ENCODE data around the gene COL4A5.

Gene COL4A5

DNA sequence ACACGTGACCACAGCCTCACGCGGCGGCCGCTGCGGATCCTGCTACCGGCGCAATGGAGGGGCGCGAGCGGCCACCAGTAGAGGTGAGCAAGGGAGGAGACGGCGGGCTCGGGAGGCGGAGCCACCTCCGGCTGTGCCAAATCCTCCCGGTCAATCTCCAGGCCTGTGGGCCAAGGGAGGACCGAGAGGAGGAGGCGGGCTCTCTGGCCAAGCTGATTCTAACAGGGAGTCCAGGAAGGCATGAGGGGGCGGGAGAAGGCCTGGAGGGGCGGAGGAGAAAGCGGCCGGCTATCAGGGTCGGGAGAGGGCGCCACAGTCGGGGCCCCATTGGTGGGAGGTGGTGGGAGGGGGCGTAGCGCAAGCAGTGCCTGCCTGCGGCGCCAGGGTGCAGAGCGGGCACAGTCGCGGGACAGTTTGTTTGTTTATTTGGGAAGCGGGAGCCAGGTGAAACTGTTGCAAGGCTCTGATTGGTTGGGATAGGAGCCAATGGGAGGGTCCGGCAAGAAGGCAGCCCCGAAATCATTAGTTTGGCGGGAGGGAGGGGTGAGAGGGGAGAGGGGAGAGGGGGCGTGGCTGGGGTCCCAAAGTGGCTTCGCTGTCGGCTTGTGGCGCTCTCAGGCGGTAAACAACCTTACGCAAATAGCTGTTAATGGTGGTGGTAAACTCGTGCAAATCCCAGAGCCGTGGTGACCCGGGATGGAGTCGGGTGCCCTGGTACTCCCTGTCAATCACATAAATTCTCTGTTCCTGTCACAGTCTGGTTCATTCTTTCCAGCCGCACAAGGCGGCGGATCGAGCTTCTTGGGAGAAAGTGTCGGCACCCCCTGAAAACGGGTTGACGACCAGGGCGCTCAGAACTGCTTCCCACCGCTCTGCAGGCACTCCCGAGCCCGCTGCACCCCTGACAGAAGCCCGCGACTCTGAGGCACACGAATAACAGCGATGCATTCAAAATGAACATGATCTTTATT, 297.2 kb downstream of the COL4A5 start, which contains the start of gene IRS4:
TSS of gene IRS4 (minus strand) at position 55 of the 971 bp plus-strand sequence.
- FAIRE-seq (no peak), DNase-seq (ENCODE audit: insufficient read length, low spot score) (no peak)
- TF ChIP-seq, protein P1, sequence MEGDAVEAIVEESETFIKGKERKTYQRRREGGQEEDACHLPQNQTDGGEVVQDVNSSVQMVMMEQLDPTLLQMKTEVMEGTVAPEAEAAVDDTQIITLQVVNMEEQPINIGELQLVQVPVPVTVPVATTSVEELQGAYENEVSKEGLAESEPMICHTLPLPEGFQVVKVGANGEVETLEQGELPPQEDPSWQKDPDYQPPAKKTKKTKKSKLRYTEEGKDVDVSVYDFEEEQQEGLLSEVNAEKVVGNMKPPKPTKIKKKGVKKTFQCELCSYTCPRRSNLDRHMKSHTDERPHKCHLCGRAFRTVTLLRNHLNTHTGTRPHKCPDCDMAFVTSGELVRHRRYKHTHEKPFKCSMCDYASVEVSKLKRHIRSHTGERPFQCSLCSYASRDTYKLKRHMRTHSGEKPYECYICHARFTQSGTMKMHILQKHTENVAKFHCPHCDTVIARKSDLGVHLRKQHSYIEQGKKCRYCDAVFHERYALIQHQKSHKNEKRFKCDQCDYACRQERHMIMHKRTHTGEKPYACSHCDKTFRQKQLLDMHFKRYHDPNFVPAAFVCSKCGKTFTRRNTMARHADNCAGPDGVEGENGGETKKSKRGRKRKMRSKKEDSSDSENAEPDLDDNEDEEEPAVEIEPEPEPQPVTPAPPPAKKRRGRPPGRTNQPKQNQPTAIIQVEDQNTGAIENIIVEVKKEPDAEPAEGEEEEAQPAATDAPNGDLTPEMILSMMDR (IDR thresholded peaks at IDR 0.05; ENCODE audit: insufficient read depth, missing control alignments): no peak

DNA sequence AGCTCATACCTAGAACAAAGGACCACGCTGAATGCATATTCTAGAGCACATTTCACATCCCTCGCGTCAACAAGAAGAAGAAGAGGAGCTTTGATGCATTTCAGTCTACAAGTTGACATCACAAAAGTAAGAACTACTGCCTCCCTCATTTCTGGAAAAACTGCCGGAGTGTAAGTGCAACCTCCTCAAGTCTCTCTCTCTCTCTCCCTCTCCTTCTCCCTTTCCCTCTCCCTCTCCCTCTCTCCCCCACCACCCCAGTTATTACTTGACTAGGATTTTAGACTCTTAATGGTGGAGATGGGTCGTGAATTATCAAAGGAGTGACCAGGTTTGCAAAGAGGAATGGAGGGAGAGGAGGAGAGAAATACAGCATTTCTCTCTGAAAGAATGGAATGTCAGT, 298.1 kb downstream of the COL4A5 start:
- DNase-seq (ENCODE audit: insufficient read length, low spot score) (no peak), FAIRE-seq (no peak)
- TF ChIP-seq, protein P1 (IDR thresholded peaks at IDR 0.05; ENCODE audit: insufficient read depth, missing control alignments): no peak

DNA sequence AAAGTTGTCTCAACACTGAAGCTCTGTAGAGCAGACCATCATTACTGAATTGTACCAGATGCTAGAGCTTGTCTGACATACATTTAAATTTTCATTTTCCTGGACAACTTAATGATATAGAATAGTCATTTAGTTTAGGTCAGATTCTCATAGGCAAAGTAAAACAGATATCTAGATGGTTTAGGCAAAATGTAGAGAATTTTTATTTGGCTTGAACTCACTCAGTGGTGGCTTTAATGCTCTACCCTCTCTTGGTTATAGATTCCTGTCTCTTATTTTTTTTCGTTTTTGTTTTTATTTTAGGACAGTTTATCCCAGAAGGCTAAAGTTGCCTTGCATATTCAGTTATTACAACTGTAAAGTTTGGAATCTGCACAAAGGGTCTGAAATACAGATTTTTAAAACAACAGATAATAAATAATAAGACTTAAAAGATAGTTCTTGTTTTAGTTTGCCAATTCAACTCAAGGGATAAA, 300.7 kb downstream of the COL4A5 start:
- DNase-seq (ENCODE audit: insufficient read length, low spot score) (no peak), FAIRE-seq (no peak)
- TF ChIP-seq, protein P1 (IDR thresholded peaks at IDR 0.05; ENCODE audit: insufficient read depth, missing control alignments): no peak
